HepG2 (cell line): Measurements from ENCODE around the gene HCFC1R1. TPM values are rescaled to one million over a fixed set of nuclear protein-coding genes. Genes with fewer than 3 reads are reported as not detected.

Experiments used
- ARNT ChIP-seq: fragments of 450-650 bp; IDR thresholded peaks from 2 replicates; pipeline ENCODE4 v1.6.1; 2017
- CHD2 ChIP-seq: IDR thresholded peaks from 2 replicates; pipeline ENCODE4 v1.6.1; 2011; ENCODE audit warnings: low read depth, low read length, improper control_type of control experiment
- FOSL2 ChIP-seq: sonication (generic); formaldehyde crosslinking; IDR thresholded peaks from 2 replicates; pipeline ENCODE4 v1.4.0; 2020; ENCODE audit warnings: missing genetic modification reagents
- GPN1 ChIP-seq: sonication (generic); formaldehyde crosslinking; IDR thresholded peaks from 2 replicates; pipeline ENCODE4 v1.5.1; 2020; ENCODE audit warnings: missing genetic modification reagents, borderline replicate concordance
- JARID2 ChIP-seq: sonication (generic); formaldehyde crosslinking; IDR thresholded peaks from 2 replicates; pipeline ENCODE4 v1.8.1; 2023; ENCODE audit warnings: missing genetic modification reagents, inconsistent platforms; ENCODE audit not compliant: insufficient replicate concordance
- KMT2A ChIP-seq: sonication (generic); formaldehyde crosslinking; IDR thresholded peaks from 2 replicates; pipeline ENCODE4 v1.4.0; 2020; ENCODE audit warnings: missing genetic modification reagents
- PAWR ChIP-seq: sonication (generic); formaldehyde crosslinking; IDR thresholded peaks from 2 replicates; pipeline ENCODE4 v1.4.0; 2020; ENCODE audit warnings: missing genetic modification reagents, mild to moderate bottlenecking, borderline replicate concordance
- PAX8 ChIP-seq: sonication (generic); formaldehyde crosslinking; IDR thresholded peaks from 2 replicates; pipeline ENCODE4 v1.8.0; 2022; ENCODE audit warnings: mild to moderate bottlenecking, missing genetic modification reagents, borderline replicate concordance
- POLR2AphosphoS5 ChIP-seq: IDR thresholded peaks from 2 replicates; pipeline ENCODE4 v1.6.1; 2012; ENCODE audit warnings: low read depth, low read length
- RAD51 ChIP-seq: fragments of 450-650 bp; IDR thresholded peaks from 2 replicates; pipeline ENCODE4 v1.6.1; 2016; ENCODE audit warnings: borderline replicate concordance
- ZNF101 ChIP-seq: sonication (generic); formaldehyde crosslinking; IDR thresholded peaks from 2 replicates; pipeline ENCODE4 v1.4.0; 2020; ENCODE audit warnings: mild to moderate bottlenecking, low read depth, missing genetic modification reagents, borderline replicate concordance
- ZNF138 ChIP-seq: sonication (generic); formaldehyde crosslinking; IDR thresholded peaks from 2 replicates; pipeline ENCODE4 v1.5.0; 2020; ENCODE audit warnings: mild to moderate bottlenecking, low read depth, missing genetic modification reagents
- ZNF251 ChIP-seq: sonication (generic); formaldehyde crosslinking; IDR thresholded peaks from 2 replicates; pipeline ENCODE4 v1.9.0; 2021; ENCODE audit warnings: mild to moderate bottlenecking, missing genetic modification reagents
- ZNF775 ChIP-seq: sonication (generic); formaldehyde crosslinking; IDR thresholded peaks from 2 replicates; pipeline ENCODE4 v1.4.0; 2020; ENCODE audit warnings: missing genetic modification reagents, mild to moderate bottlenecking, moderate library complexity, borderline replicate concordance
- polyA plus RNA-seq, 8 experiments: library from polyadenylated mRNA; depleted of rRNA in 3 of 8; stranded (reverse) in 7 of 8; unstranded in 1 of 8; fragments of >200 nt; fragmentation: Illumina TruSeq in 4 of 8; extraction: Trizol in 4 of 8; gene quantifications; 2 replicates each; pipeline versions ENCODE4 v1.2.1 to v1.2.3, GENCODE V29; 2011 to 2016; ENCODE audit warnings: low read depth in 4 of 8, missing spikeins in 1 of 8, mixed read lengths in 1 of 8; ENCODE audit not compliant: insufficient read depth in 1 of 8
- total RNA-seq, 5 experiments: library from RNA; depleted of rRNA; stranded (reverse); fragments of >200 nt; fragmentation: Illumina TruSeq; extraction: Trizol; gene quantifications; 2 replicates each; pipeline ENCODE4 v1.2.3, GENCODE V29; 2016; ENCODE audit warnings: low read depth in 1 of 5
- TF ChIP-seq, protein P1 (sequence below): sonication (generic); formaldehyde crosslinking; IDR thresholded peaks from 2 replicates; pipeline ENCODE4 v1.9.0; 2022; ENCODE audit warnings: low read depth, missing genetic modification reagents
- TF ChIP-seq, protein P2 (sequence below): sonication (generic); formaldehyde crosslinking; IDR thresholded peaks from 2 replicates; pipeline ENCODE4 v1.5.1; 2020; ENCODE audit warnings: missing genetic modification reagents, mild to moderate bottlenecking, borderline replicate concordance
- TF ChIP-seq, protein P3 (sequence below): IDR thresholded peaks from 2 replicates; pipeline ENCODE4 v1.6.1; 2016; ENCODE audit warnings: missing genetic modification reagents, missing compliant biosample characterization
- TF ChIP-seq, protein P4 (sequence below): sonication (generic); formaldehyde crosslinking; IDR thresholded peaks from 2 replicates; pipeline ENCODE4 v1.5.0; 2020; ENCODE audit warnings: missing genetic modification reagents
- TF ChIP-seq, protein P5 (sequence below): sonication (generic); formaldehyde crosslinking; IDR thresholded peaks from 2 replicates; pipeline ENCODE4 v1.5.0; 2020; ENCODE audit warnings: missing genetic modification reagents, mild to moderate bottlenecking, borderline replicate concordance

The HCFC1R1 gene
- total and polyA plus RNA-seq, 2 of the 13 experiments (the other 11 are each of a cell fraction or from before 2014, with no cell fraction given) = 13.8 to 16.1 TPM

DNA sequence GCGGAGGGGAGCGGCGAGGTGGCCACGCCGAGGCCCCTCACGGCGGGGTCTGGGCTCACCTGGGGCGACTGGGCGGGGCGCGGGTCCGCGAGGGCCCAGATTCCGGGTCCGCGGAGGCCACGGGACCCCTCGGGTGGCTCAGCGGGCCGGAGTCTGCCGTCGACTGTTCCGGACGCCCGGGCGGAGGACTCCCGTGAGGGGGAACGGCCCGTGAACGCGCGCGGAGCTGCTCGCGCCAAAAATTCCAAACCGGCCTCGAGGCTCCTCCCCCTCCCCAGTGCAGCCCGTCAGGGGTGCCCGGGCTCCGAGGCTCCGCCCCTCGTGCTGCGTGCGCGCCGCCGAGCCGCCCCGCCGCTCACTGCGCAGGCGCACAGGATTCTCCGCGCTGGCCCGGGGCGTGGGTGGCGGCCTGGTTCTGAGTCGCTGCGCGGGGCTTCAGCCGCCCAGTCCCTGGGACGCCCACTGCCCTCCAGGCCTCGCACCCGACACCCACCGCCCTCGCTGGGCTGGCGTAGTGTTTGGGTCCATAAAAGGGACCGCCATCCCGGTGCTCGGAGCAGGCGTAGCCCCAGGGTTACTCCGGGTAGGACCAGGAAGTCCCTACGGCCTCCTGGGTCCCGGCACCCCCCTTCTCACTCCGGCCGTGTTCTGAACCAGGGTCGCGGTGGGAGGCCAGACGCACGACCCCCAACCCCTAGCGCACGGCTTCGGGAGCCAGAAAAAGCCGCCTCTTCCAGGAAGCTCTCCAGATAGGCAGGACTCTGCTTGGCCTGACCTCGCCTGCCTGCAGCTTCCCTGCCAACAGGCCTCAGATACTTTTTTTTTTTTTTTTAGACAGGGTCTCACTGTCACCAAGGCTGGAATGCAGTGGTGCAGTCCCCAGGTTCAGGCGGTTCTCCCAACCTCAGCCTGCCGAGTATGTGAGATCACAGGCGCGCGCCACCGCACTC, 43.2 kb downstream of the HCFC1R1 start, which contains the start of gene PKMYT1 (continued):
- TF ChIP-seq PAWR (CRISPR knock-in tag) = peak; percentile 64; the same call in 1 of the 2 replicates
- TF ChIP-seq, protein P1, sequence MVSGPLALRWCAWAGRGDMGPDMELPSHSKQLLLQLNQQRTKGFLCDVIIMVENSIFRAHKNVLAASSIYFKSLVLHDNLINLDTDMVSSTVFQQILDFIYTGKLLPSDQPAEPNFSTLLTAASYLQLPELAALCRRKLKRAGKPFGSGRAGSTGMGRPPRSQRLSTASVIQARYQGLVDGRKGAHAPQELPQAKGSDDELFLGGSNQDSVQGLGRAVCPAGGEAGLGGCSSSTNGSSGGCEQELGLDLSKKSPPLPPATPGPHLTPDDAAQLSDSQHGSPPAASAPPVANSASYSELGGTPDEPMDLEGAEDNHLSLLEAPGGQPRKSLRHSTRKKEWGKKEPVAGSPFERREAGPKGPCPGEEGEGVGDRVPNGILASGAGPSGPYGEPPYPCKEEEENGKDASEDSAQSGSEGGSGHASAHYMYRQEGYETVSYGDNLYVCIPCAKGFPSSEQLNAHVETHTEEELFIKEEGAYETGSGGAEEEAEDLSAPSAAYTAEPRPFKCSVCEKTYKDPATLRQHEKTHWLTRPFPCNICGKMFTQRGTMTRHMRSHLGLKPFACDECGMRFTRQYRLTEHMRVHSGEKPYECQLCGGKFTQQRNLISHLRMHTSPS (CRISPR knock-in tag) = no peak
- no peak for TF ChIP-seq ZNF101
- TF ChIP-seq JARID2 (CRISPR knock-in tag) = no peak
- TF ChIP-seq, protein P2, sequence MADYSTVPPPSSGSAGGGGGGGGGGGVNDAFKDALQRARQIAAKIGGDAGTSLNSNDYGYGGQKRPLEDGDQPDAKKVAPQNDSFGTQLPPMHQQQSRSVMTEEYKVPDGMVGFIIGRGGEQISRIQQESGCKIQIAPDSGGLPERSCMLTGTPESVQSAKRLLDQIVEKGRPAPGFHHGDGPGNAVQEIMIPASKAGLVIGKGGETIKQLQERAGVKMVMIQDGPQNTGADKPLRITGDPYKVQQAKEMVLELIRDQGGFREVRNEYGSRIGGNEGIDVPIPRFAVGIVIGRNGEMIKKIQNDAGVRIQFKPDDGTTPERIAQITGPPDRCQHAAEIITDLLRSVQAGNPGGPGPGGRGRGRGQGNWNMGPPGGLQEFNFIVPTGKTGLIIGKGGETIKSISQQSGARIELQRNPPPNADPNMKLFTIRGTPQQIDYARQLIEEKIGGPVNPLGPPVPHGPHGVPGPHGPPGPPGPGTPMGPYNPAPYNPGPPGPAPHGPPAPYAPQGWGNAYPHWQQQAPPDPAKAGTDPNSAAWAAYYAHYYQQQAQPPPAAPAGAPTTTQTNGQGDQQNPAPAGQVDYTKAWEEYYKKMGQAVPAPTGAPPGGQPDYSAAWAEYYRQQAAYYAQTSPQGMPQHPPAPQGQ (CRISPR knock-in tag) = no peak
- TF ChIP-seq ZNF138 (CRISPR knock-in tag) = no peak
- TF ChIP-seq ZNF775 = no peak
- TF ChIP-seq POLR2AphosphoS5 = peak; percentile 81
- TF ChIP-seq, protein P3, sequence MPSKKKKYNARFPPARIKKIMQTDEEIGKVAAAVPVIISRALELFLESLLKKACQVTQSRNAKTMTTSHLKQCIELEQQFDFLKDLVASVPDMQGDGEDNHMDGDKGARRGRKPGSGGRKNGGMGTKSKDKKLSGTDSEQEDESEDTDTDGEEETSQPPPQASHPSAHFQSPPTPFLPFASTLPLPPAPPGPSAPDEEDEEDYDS = peak; percentile 63
- TF ChIP-seq PAX8 (CRISPR knock-in tag) = no peak
- no peak for TF ChIP-seq ZNF251 (CRISPR knock-in tag)
- TF ChIP-seq RAD51 = no peak
- TF ChIP-seq FOSL2 (CRISPR knock-in tag) = peak; percentile 8; the same call in 1 of the 2 replicates
- TF ChIP-seq, protein P4, sequence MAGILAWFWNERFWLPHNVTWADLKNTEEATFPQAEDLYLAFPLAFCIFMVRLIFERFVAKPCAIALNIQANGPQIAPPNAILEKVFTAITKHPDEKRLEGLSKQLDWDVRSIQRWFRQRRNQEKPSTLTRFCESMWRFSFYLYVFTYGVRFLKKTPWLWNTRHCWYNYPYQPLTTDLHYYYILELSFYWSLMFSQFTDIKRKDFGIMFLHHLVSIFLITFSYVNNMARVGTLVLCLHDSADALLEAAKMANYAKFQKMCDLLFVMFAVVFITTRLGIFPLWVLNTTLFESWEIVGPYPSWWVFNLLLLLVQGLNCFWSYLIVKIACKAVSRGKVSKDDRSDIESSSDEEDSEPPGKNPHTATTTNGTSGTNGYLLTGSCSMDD (CRISPR knock-in tag) = no peak
- TF ChIP-seq CHD2 = no peak
- no peak for TF ChIP-seq GPN1 (CRISPR knock-in tag)
- TF ChIP-seq, protein P5, sequence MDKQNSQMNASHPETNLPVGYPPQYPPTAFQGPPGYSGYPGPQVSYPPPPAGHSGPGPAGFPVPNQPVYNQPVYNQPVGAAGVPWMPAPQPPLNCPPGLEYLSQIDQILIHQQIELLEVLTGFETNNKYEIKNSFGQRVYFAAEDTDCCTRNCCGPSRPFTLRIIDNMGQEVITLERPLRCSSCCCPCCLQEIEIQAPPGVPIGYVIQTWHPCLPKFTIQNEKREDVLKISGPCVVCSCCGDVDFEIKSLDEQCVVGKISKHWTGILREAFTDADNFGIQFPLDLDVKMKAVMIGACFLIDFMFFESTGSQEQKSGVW = no peak
- peak; percentile 6; the same call in 1 of the 2 replicates for TF ChIP-seq KMT2A (CRISPR knock-in tag)
- no peak for TF ChIP-seq ARNT
